Prostate gland (tissue), 2 donors: ENCODE results near the gene HLA-DPB1. TPM values are rescaled to one million over a fixed set of nuclear protein-coding genes. Genes with fewer than 3 reads are reported as not detected.

Experiments used
- DNase-seq: peaks from one replicate; pipeline ENCODE4 v3.0.0-alpha.2; 2019; ENCODE audit warnings: low spot score
- H3K27ac ChIP-seq, 2 donors: fragments of 200-600 bp; sonication (generic); 2 replicates each; pipeline ENCODE4 v1.5.1; 2017 to 2019
- H3K27me3 ChIP-seq: fragments of 200-600 bp; sonication (generic); replicated peaks from 2 replicates; pipeline ENCODE4 v1.5.1; 2019; ENCODE audit not compliant: insufficient read depth
- H3K36me3 ChIP-seq, 2 donors: fragments of 200-600 bp; sonication (generic); 1 replicate in 1 of 2; 2 replicates in 1 of 2; pipeline versions ENCODE4 v1.5.1 to v1.8.1; 2017 to 2019
- H3K4me1 ChIP-seq: fragments of 200-600 bp; sonication (generic); replicated peaks from 2 replicates; pipeline ENCODE4 v1.5.1; 2019
- H3K4me3 ChIP-seq, 2 donors: fragments of 200-600 bp; sonication (generic); 2 replicates each; pipeline ENCODE4 v1.5.1; 2017 to 2019
- H3K9me3 ChIP-seq: fragments of 200-600 bp; sonication (generic); 2 replicates; pipeline ENCODE4 v1.5.1; 2017
- POLR2A ChIP-seq: fragments of 450-650 bp; IDR thresholded peaks from one replicate; pipeline ENCODE4 v1.6.1; 2016; ENCODE audit warnings: antibody characterized with exemption, mild to moderate bottlenecking
- POLR2AphosphoS5 ChIP-seq: sonication (generic); formaldehyde crosslinking; IDR thresholded peaks from one replicate; pipeline ENCODE4 v1.6.1; 2017; ENCODE audit warnings: antibody characterized with exemption
- WGBS: methylation state at CpG from one replicate; pipeline ENCODE4 v1.1.5; 2018; 5-methylcytosine and 5-hydroxymethylcytosine counted together
- intact Hi-C: fragments of 100-400 bp; cut with DNase I; formaldehyde crosslinking; loops from one replicate; pipeline ENCODE4 v1.14.2; 2022
- total RNA-seq, 2 donors: library from RNA; depleted of rRNA; stranded (reverse); fragments of >200 nt; gene quantifications; one replicate each; pipeline ENCODE4 v1.1.0, GENCODE V29; 2016
- TF ChIP-seq, protein P1 (sequence below), 4 experiments: fragments of 200-600 bp in 2 of 4; fragments of 450-650 bp in 2 of 4; sonication (generic) in 2 of 4; IDR thresholded peaks; 1 replicate in 3 of 4; 2 replicates in 1 of 4; pipeline ENCODE4 v1.5.1; 2016 to 2019; ENCODE audit warnings: antibody characterized with exemption in 4 of 4, mild to moderate bottlenecking in 2 of 4, moderate library complexity in 2 of 4

The HLA-DPB1 gene
- total RNA-seq, 2 donors from 2014 or later: 51.6 to 57.5 TPM

DNA sequence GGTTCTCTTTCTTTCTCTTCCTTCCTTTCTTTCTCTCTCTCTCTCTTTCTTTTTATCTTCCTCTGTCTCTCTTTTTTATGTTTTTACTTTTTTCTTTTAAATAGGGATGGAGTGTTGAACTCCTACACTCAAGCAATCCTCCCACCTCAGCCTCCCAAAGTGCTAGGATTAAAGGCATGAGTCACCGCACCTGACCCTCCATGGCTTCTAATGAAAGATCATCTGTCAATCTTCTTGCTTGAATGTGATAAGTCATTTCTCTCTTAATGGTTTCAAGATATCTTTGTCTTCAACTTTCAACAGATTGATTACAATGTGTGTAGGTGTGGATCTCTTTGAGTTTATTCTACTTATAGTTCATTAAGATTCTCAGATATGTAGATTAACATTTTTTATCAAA lies 41.2 kb upstream of the HLA-DPB1 start:
- WGBS: 100% methylated on average over 1 of the region's 1 CpG

DNA sequence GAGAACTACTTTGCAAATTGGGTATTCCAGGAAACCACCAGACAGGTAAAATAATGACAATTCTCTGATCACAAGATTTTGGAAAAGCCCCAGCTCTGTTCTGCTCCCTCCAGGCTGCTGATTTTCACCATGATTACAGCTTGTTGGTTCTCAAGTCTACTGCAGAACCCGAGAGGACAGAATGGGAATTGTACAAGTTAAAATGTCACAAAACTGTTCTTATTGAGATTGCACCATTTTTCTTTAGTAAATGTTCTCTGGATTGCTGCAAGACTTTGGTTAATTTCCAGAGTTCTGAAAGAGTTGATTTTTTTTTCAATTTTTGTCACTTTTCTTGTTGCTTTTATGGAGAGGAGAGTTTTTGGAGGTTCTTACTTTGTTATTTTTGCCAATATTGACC lies 39.3 kb upstream of the HLA-DPB1 start:
- H3K27me3 ChIP-seq: no peaks in the 10 kb centered on the region
- WGBS: 41% methylated on average over 1 of the region's 1 CpG
- H3K36me3 ChIP-seq: no peaks in the 10 kb centered on the region
- intact Hi-C loops: no loop called here
- no peak overlapping the region for H3K4me3 ChIP-seq
- H3K4me1 ChIP-seq: no peaks in the 10 kb centered on the region
- no peaks in the 10 kb centered on the region for H3K9me3 ChIP-seq
- no peak for TF ChIP-seq POLR2AphosphoS5
- DNase-seq: no peak
- H3K27ac ChIP-seq: no peak overlapping the region

More for the DNA sequence above, 41.2 kb upstream of the HLA-DPB1 start:
- Histone ChIP-seq H3K27me3 (no peaks in the 10 kb centered on the region), H3K27ac (no peak overlapping the region), H3K36me3 (no peaks in the 10 kb centered on the region), H3K9me3 (no peaks in the 10 kb centered on the region), H3K4me1 (no peaks in the 10 kb centered on the region), H3K4me3 (no peak overlapping the region)
- intact Hi-C loops: no loop called here
- DNase-seq: no peak
- TF ChIP-seq, protein P1, sequence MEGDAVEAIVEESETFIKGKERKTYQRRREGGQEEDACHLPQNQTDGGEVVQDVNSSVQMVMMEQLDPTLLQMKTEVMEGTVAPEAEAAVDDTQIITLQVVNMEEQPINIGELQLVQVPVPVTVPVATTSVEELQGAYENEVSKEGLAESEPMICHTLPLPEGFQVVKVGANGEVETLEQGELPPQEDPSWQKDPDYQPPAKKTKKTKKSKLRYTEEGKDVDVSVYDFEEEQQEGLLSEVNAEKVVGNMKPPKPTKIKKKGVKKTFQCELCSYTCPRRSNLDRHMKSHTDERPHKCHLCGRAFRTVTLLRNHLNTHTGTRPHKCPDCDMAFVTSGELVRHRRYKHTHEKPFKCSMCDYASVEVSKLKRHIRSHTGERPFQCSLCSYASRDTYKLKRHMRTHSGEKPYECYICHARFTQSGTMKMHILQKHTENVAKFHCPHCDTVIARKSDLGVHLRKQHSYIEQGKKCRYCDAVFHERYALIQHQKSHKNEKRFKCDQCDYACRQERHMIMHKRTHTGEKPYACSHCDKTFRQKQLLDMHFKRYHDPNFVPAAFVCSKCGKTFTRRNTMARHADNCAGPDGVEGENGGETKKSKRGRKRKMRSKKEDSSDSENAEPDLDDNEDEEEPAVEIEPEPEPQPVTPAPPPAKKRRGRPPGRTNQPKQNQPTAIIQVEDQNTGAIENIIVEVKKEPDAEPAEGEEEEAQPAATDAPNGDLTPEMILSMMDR (IDR thresholded peaks at IDR 0.05): no peak
- TF ChIP-seq POLR2A (no peak), POLR2AphosphoS5 (no peak)

DNA sequence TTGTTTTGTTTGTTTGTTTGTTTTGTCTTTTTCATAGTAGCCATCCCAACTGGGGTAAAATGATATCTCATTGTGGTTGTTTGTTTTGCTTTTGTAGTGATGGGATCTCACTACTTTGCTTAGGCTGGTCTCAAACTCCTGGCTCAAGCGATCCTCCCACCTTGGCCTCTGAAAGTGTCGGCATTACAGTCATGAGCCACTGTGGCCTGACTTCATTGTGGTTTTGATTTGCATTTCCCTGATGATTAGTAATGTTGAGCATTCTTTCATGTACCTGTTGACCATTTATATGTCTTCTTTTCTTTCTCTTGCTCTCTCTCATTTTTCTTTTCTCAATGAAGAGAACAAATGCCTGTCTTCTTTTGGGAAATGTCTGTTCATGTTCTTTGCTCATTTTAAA lies 35.6 kb upstream of the HLA-DPB1 start:
- Histone ChIP-seq H3K36me3 (no peaks in the 10 kb centered on the region), H3K4me3 (no peak overlapping the region), H3K27me3 (no peaks in the 10 kb centered on the region), H3K27ac (no peak overlapping the region), H3K9me3 (no peaks in the 10 kb centered on the region), H3K4me1 (no peaks in the 10 kb centered on the region)
- intact Hi-C loops: no loop called here
- DNase-seq: no peak
- 96% methylated on average over 2 of the region's 2 CpGs for WGBS
- TF ChIP-seq, protein P1 (IDR thresholded peaks at IDR 0.05): no peak
- TF ChIP-seq POLR2A (no peak), POLR2AphosphoS5 (no peak)

DNA sequence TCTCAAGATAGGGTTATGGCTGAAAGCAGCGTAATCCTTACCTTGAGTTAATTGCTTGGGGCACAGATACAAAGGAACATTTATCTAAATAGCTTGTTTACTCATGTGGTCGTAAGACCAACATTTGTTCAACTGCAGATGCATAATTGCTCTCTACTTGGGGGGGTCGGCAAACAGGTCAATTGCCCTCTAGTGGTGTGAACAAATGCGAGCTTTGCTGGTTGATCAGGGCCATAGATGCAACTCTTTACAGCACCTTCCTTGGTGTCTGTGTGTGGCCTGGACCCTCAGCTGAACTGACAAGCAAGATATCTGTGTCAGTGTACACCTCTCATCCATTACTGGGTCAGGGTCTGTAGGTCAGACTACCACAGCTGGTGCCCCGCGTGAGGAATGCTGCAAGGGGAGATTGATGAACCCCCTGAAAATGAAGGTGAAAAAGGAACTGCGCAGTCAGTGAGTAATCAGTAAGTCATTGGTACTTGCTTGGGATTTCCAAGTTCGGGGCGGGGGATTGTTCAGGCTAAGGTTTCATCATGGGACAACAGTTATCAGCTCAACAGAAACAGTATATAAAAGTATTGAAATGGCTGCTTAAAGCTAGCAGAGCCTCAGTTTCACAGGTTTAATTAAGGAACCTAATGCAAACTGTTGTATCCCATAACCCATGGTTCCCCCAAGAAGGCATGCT lies 26.3 kb upstream of the HLA-DPB1 start:
- H3K36me3 ChIP-seq: no peaks in the 10 kb centered on the region
- no peak for DNase-seq

DNA sequence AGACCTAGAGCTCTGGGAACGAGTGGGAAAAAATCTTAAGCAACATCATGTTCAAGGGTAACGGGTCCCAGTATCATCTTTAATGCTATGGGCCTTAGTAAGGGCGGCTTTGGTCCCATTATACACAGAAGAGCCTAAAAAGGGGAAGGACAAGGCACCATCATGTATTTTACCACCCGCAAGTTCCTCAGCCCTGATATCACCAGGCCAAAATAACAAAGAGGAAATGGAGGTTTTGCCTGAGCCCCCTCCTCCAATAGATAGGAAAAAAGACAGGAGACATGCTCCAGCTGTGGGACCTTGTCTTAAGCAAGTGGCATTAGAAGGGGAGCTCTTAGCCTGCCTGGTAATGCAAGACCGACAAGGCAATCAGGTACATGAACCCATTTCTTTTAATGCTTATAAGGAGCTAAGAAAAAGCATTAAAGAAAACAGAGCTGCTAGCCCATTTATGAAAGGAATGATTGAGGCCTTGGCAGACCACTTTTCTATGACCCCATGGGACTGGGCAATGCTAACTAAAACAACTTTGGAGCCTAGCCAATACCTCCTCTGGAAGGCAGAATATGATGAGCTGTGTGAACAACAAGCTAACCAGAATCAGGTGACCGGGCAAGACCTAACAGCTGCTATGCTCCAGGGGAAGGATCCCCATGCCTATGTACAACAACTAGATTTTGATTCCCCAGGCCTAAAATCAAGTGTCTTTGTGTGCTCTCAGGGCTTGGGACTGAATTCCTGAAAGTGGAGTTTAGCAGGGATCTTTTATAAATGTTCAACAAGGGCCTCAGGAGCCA lies 25.6 kb upstream of the HLA-DPB1 start:
- Histone ChIP-seq H3K36me3 (no peaks in the 10 kb centered on the region), H3K27ac (no peak overlapping the region), H3K4me1 (no peaks in the 10 kb centered on the region), H3K9me3 (no peaks in the 10 kb centered on the region), H3K4me3 (no peak overlapping the region), H3K27me3 (no peaks in the 10 kb centered on the region)
- intact Hi-C loops: no loop called here
- 74% methylated on average over 6 of the region's 6 CpGs for WGBS
- no peak for DNase-seq
- TF ChIP-seq, protein P1 (IDR thresholded peaks at IDR 0.05): no peak
- TF ChIP-seq POLR2A (no peak), POLR2AphosphoS5 (no peak)

More for the DNA sequence above, 26.3 kb upstream of the HLA-DPB1 start:
- 65% methylated on average over 9 of the region's 9 CpGs for WGBS
- TF ChIP-seq POLR2AphosphoS5: no peak
- TF ChIP-seq, protein P1 (IDR thresholded peaks at IDR 0.05): no peak
- TF ChIP-seq POLR2A: no peak
- Histone ChIP-seq H3K27ac (no peak overlapping the region), H3K27me3 (no peaks in the 10 kb centered on the region), H3K9me3 (no peaks in the 10 kb centered on the region), H3K4me1 (no peaks in the 10 kb centered on the region), H3K4me3 (no peak overlapping the region)
- intact Hi-C loops: no loop called here
